ENCODE data around the gene VIPR2.

The VIPR2 gene

GRCh38 chr7:159118197-159118595 lies 26.5 kb downstream of the VIPR2 start:
- no peak for DNase-seq

- no peak for DNase-seq
Observed at GRCh38 chr7:159117366-159118196, 27.1 kb downstream of the VIPR2 start.

GRCh38 chr7:159116581-159117339 lies 27.9 kb downstream of the VIPR2 start:
- no peak for DNase-seq

- DNase-seq, result no peak
Observed at GRCh38 chr7:159115601-159116501, 28.8 kb downstream of the VIPR2 start.

GRCh38 chr7:159114981-159115380 lies 29.7 kb downstream of the VIPR2 start:
- no peak for DNase-seq

GRCh38 chr7:159114096-159114495 lies 30.6 kb downstream of the VIPR2 start:
- no peak for DNase-seq

GRCh38 chr7:159113056-159113455 lies 31.6 kb downstream of the VIPR2 start:
- no peak for DNase-seq

- no peak for DNase-seq
Observed at GRCh38 chr7:159112136-159113011, 32.3 kb downstream of the VIPR2 start.

GRCh38 chr7:159109653-159110035 lies 35.0 kb downstream of the VIPR2 start:
- no peak for DNase-seq

GRCh38 chr7:159108941-159109652 lies 35.6 kb downstream of the VIPR2 start:
- DNase-seq, result no peak

- no peak for DNase-seq
Observed at GRCh38 chr7:159108491-159108890, 36.2 kb downstream of the VIPR2 start.

GRCh38 chr7:159107161-159107892 lies 37.3 kb downstream of the VIPR2 start:
- DNase-seq, result peak in 1 of 2 experiments; percentile 37

GRCh38 chr7:159105832-159106811 lies 38.5 kb downstream of the VIPR2 start:
- DNase-seq, result no peak

- DNase-seq, result no peak
Observed at GRCh38 chr7:159105066-159105780, 39.4 kb downstream of the VIPR2 start.

GRCh38 chr7:159104188-159104920 lies 40.3 kb downstream of the VIPR2 start:
- no peak for DNase-seq

- no peak for DNase-seq
Observed at GRCh38 chr7:159103382-159104187, 41.1 kb downstream of the VIPR2 start.

Data from NCI-H2081 (cell line).